ENCODE measurements around the gene AUTS2. TPM values are rescaled to one million over a fixed set of nuclear protein-coding genes. Genes with fewer than 3 reads are reported as not detected.

AUTS2 gene
- total RNA-seq, 1 experiment from 2014 or later: 2.5 TPM

GRCh38 chr7:70474639-70475234 is 876.5 kb downstream of the AUTS2 start:
- Histone ChIP-seq H3K36me3 (ENCODE audit: control insufficient read depth, insufficient read depth, low read length) (no peaks in the 10 kb centered on the region), H3K9me3 (ENCODE audit: control insufficient read depth, insufficient read depth, low read depth, low read length) (no peaks in the 10 kb centered on the region), H3K4me1 (ENCODE audit: control insufficient read depth, insufficient read depth, low read length) (no peaks in the 10 kb centered on the region), H3K27ac (ENCODE audit: low read length) (no peak overlapping the region), H3K4me3 (ENCODE audit: low read depth in 2 of 2, low read length in 2 of 2) (no peak overlapping the region), H3K27me3 (ENCODE audit: control insufficient read depth, insufficient read depth, low read length) (no peaks in the 10 kb centered on the region)
- ChIA-PET CTCF (no interaction called here), POLR2A (no interaction called here)
- no TSS peak for BruUV-seq (replicated peaks)
- DNase-seq (ENCODE audit: low read depth, low spot score) (no peak), ATAC-seq (no peak)
- in situ Hi-C loops (cut with HindIII; ENCODE audit: low pct_unique_long_range_greater_than_20kb, low sequenced_read_pairs): no loop called here
- no peak for TF ChIP-seq REST (IDR thresholded peaks at IDR 0.05; ENCODE audit: insufficient read depth in 1 of 2, low read depth in 2 of 2, low read length in 1 of 2)
- TF ChIP-seq TCF7L2 (IDR thresholded peaks at IDR 0.05; ENCODE audit: low read depth, low read length): no peak
- TF ChIP-seq SIN3A (IDR thresholded peaks at IDR 0.05; ENCODE audit: borderline replicate concordance, insufficient read depth, low read depth, low read length): no peak
- no peak for TF ChIP-seq CTCF (IDR thresholded peaks at IDR 0.05)
- TF ChIP-seq POLR2AphosphoS5 (IDR thresholded peaks at IDR 0.05; ENCODE audit: low read depth, low read length): no peak
- intact Hi-C loops (cut with micrococcal nuclease; ENCODE audit: unreplicated experiment): no loop called here

- no peak for DNase-seq (ENCODE audit: low read depth, low spot score)
Measured at GRCh38 chr7:70477036-70478010, 879.0 kb downstream of the AUTS2 start.

More at GRCh38 chr7:70477036-70478010, 879.0 kb downstream of the AUTS2 start:
- H3K4me3 ChIP-seq (ENCODE audit: low read depth in 2 of 2, low read length in 2 of 2): no peak overlapping the region
- ChIA-PET CTCF (no interaction called here), POLR2A (no interaction called here)
- no peak for ATAC-seq
- H3K4me1 ChIP-seq (ENCODE audit: control insufficient read depth, insufficient read depth, low read length): no peaks in the 10 kb centered on the region
- no peaks in the 10 kb centered on the region for H3K36me3 ChIP-seq (ENCODE audit: control insufficient read depth, insufficient read depth, low read length)
- TF ChIP-seq CTCF (IDR thresholded peaks at IDR 0.05): no peak
- no peak for TF ChIP-seq SIN3A (IDR thresholded peaks at IDR 0.05; ENCODE audit: borderline replicate concordance, insufficient read depth, low read depth, low read length)
- TF ChIP-seq REST (IDR thresholded peaks at IDR 0.05; ENCODE audit: insufficient read depth in 1 of 2, low read depth in 2 of 2, low read length in 1 of 2): no peak
- no peak for TF ChIP-seq TCF7L2 (IDR thresholded peaks at IDR 0.05; ENCODE audit: low read depth, low read length)
- no peak for TF ChIP-seq POLR2AphosphoS5 (IDR thresholded peaks at IDR 0.05; ENCODE audit: low read depth, low read length)
- no peak overlapping the region for H3K27ac ChIP-seq (ENCODE audit: low read length)
- no TSS peak for BruUV-seq (replicated peaks)
- H3K27me3 ChIP-seq (ENCODE audit: control insufficient read depth, insufficient read depth, low read length): no peaks in the 10 kb centered on the region
- no peaks in the 10 kb centered on the region for H3K9me3 ChIP-seq (ENCODE audit: control insufficient read depth, insufficient read depth, low read depth, low read length)
- intact Hi-C loops (cut with micrococcal nuclease; ENCODE audit: unreplicated experiment) (no loop called here), in situ Hi-C loops (cut with HindIII; ENCODE audit: low pct_unique_long_range_greater_than_20kb, low sequenced_read_pairs) (no loop called here)

Measured in Panc1 (cell line).